H1 (cell line): ENCODE measurements around the gene ZNF101. TPM values are rescaled to one million over a fixed set of nuclear protein-coding genes. Genes with fewer than 3 reads are reported as not detected.
A peak's percentile ranks its signal among the peaks of the same experiment; 100 is the strongest.

ENCODE experiments used
- CTCF ChIA-PET: fragments of 300-600 bp; sonication (Branson Sonifier 250); formaldehyde crosslinking; loops from one replicate; lab custom pipeline; 2021; ENCODE audit not compliant: partially characterized antibody; lab: Charles Lee
- POLR2A ChIA-PET: fragments of 300-600 bp; sonication (Branson Sonifier 250); formaldehyde crosslinking; loops from one replicate; lab custom pipeline; 2021; ENCODE audit warnings: inconsistent platforms; ENCODE audit not compliant: partially characterized antibody; lab: Charles Lee
- DNase-seq, 2 experiments: peaks; one replicate each; pipeline versions ENCODE4 v3.0.0 to v3.0.0-alpha.2; 2010 to 2022; ENCODE audit warnings: low spot score in 2 of 2, low read depth in 1 of 2, mixed read lengths in 1 of 2
- FAIRE-seq: peaks from 2 replicates; lab custom pipeline; 2011; peaks lifted over from hg19 to GRCh38; lab: Jason Lieb, UNC
- H2AFZ ChIP-seq: 2 replicates; pipeline ENCODE4 v1.8.1; 2012; ENCODE audit warnings: low read length, inconsistent platforms
- H2AK5ac ChIP-seq: 2 replicates; pipeline ENCODE4 v1.6.1; 2013; ENCODE audit warnings: low read depth, low read length
- H2BK120ac ChIP-seq: replicated peaks from 2 replicates; pipeline ENCODE3; 2013; ENCODE audit warnings: low read depth, low read length, inconsistent platforms
- H2BK12ac ChIP-seq: 2 replicates; pipeline ENCODE4 v1.6.1; 2013; ENCODE audit warnings: low read depth, low read length
- H2BK15ac ChIP-seq: 2 replicates; pipeline ENCODE4 v1.6.1; 2013; ENCODE audit warnings: low read length
- H2BK20ac ChIP-seq: 2 replicates; pipeline ENCODE4 v1.6.1; 2013; ENCODE audit warnings: low read length
- H2BK5ac ChIP-seq: 2 replicates; pipeline ENCODE4 v1.6.1; 2013; ENCODE audit warnings: low read depth, low read length
- H3K14ac ChIP-seq: 2 replicates; pipeline ENCODE4 v1.6.1; 2013; ENCODE audit warnings: inconsistent platforms; ENCODE audit not compliant: insufficient read length
- H3K18ac ChIP-seq: 2 replicates; pipeline ENCODE4 v1.6.1; 2013; ENCODE audit warnings: low read length; ENCODE audit errors: extremely low read depth
- H3K23ac ChIP-seq: 2 replicates; pipeline ENCODE4 v1.6.1; 2013; ENCODE audit warnings: inconsistent platforms; ENCODE audit not compliant: insufficient read length
- H3K23me2 ChIP-seq: 2 replicates; pipeline ENCODE4 v1.6.1; 2013; ENCODE audit warnings: low read depth, low read length
- H3K27ac ChIP-seq: 2 replicates; pipeline ENCODE4 v1.6.1; 2011; ENCODE audit warnings: low read depth, low read length, inconsistent platforms
- H3K27me3 ChIP-seq, 4 experiments: replicated peaks in 1 of 4; 1 replicate in 1 of 4; 2 replicates in 3 of 4; pipeline versions ENCODE4 v1.6.1 to v1.8.1; 2011 to 2013; ENCODE audit warnings: low read length in 3 of 4, mild to moderate bottlenecking in 3 of 4, inconsistent platforms in 2 of 4, mixed read lengths in 2 of 4, moderate library complexity in 1 of 4; ENCODE audit not compliant: control insufficient read depth in 3 of 4, insufficient read depth in 3 of 4; ENCODE audit errors: extremely low read depth in 1 of 4
- H3K36me3 ChIP-seq, 4 experiments: 2 replicates each; pipeline versions ENCODE4 v1.6.1 to v1.8.1; 2011 to 2013; ENCODE audit warnings: mild to moderate bottlenecking in 4 of 4, low read length in 3 of 4, moderate library complexity in 2 of 4, control low read depth in 1 of 4, inconsistent platforms in 1 of 4; ENCODE audit not compliant: insufficient read depth in 4 of 4, control insufficient read depth in 2 of 4
- H3K4ac ChIP-seq: replicated peaks from 2 replicates; pipeline ENCODE3; 2013; ENCODE audit warnings: low read length, low read depth, mixed read lengths, inconsistent platforms; ENCODE audit not compliant: insufficient read length
- H3K4me1 ChIP-seq, 4 experiments: replicated peaks in 1 of 4; 1 replicate in 1 of 4; 2 replicates in 3 of 4; pipeline versions ENCODE4 v1.6.1 to v1.8.1; 2011 to 2013; ENCODE audit warnings: low read length in 3 of 4, inconsistent platforms in 2 of 4, mixed read lengths in 1 of 4; ENCODE audit not compliant: insufficient read depth in 4 of 4, control insufficient read depth in 3 of 4
- H3K4me2 ChIP-seq, 2 experiments: 2 replicates each; pipeline versions ENCODE4 v1.6.1 to v1.8.1; 2011 to 2013; ENCODE audit warnings: low read depth in 2 of 2, low read length in 2 of 2, control low read depth in 1 of 2, inconsistent platforms in 1 of 2, mild to moderate bottlenecking in 1 of 2; ENCODE audit not compliant: insufficient read depth in 1 of 2
- H3K4me3 ChIP-seq, 4 experiments: fragments of 200-600, 300-600 bp in 1 of 4; sonication (generic), shearing (Covaris generic), sonication (Bioruptor Twin) in 1 of 4; 2 replicates each; pipeline versions ENCODE4 v1.5.1 to v1.8.1; 2011 to 2016; ENCODE audit warnings: low read length in 4 of 4, low read depth in 3 of 4, control low read depth in 2 of 4, inconsistent platforms in 2 of 4, mild to moderate bottlenecking in 2 of 4, mixed read lengths in 1 of 4, moderate library complexity in 1 of 4; ENCODE audit not compliant: insufficient read depth in 2 of 4; ENCODE audit errors: extremely low read depth in 1 of 4
- H3K56ac ChIP-seq: replicated peaks from 2 replicates; pipeline ENCODE3; 2013; ENCODE audit warnings: low read depth, mild to moderate bottlenecking, mixed read lengths, low read length, inconsistent platforms; ENCODE audit not compliant: insufficient read length
- H3K79me1 ChIP-seq: 2 replicates; pipeline ENCODE4 v1.6.1; 2013; ENCODE audit warnings: low read depth, low read length, control low read depth
- H3K79me2 ChIP-seq, 2 experiments: 2 replicates each; pipeline versions ENCODE4 v1.6.1 to v1.8.1; 2012 to 2013; ENCODE audit warnings: low read length in 2 of 2, mild to moderate bottlenecking in 2 of 2, inconsistent platforms in 1 of 2; ENCODE audit not compliant: insufficient read depth in 2 of 2, control insufficient read depth in 1 of 2
- H3K9ac ChIP-seq, 4 experiments: replicated peaks in 1 of 4; 1 replicate in 1 of 4; 2 replicates in 3 of 4; pipeline versions ENCODE4 v1.6.1 to v1.8.1; 2011 to 2013; ENCODE audit warnings: low read depth in 3 of 4, low read length in 3 of 4, control low read depth in 2 of 4, mild to moderate bottlenecking in 2 of 4, moderate library complexity in 2 of 4, inconsistent platforms in 1 of 4; ENCODE audit errors: extremely low read depth in 1 of 4
- H3K9me3 ChIP-seq, 2 experiments: 2 replicates each; pipeline versions ENCODE4 v1.6.1 to v1.8.1; 2012 to 2013; ENCODE audit warnings: mild to moderate bottlenecking in 2 of 2, moderate library complexity in 2 of 2, control low read depth in 1 of 2, inconsistent platforms in 1 of 2, low read depth in 1 of 2, low read length in 1 of 2, mixed read lengths in 1 of 2; ENCODE audit not compliant: insufficient read depth in 2 of 2
- H4K20me1 ChIP-seq, 2 experiments: replicated peaks in 1 of 2; 2 replicates each; pipeline versions ENCODE3 to v1.8.1; 2011 to 2013; ENCODE audit warnings: inconsistent platforms in 2 of 2, low read length in 2 of 2, mild to moderate bottlenecking in 1 of 2; ENCODE audit not compliant: insufficient read depth in 2 of 2, control insufficient read depth in 1 of 2
- H4K5ac ChIP-seq: 2 replicates; pipeline ENCODE4 v1.6.1; 2013; ENCODE audit warnings: low read length, low read depth, mixed read lengths, inconsistent platforms; ENCODE audit not compliant: insufficient read length
- H4K8ac ChIP-seq: 2 replicates; pipeline ENCODE4 v1.8.0; 2013; ENCODE audit warnings: mild to moderate bottlenecking, moderate library complexity, low read length, inconsistent platforms; ENCODE audit not compliant: insufficient read depth; ENCODE audit errors: extremely low read depth
- H4K91ac ChIP-seq: replicated peaks from 2 replicates; pipeline ENCODE3; 2013; ENCODE audit warnings: low read length, mixed read lengths, inconsistent platforms; ENCODE audit not compliant: insufficient read length
- CEBPB ChIP-seq: IDR thresholded peaks from 2 replicates; pipeline ENCODE4 v1.6.1; 2012; ENCODE audit warnings: low read depth, low read length
- CTCF ChIP-seq, 3 experiments: IDR thresholded peaks; 1 replicate in 2 of 3; 2 replicates in 1 of 3; pipeline versions ENCODE4 v1.5.1 to v1.6.1; 2011; ENCODE audit warnings: low read length in 3 of 3, mild to moderate bottlenecking in 3 of 3, inconsistent platforms in 2 of 3, low read depth in 1 of 3, moderate library complexity in 1 of 3; ENCODE audit not compliant: insufficient read depth in 1 of 3; ENCODE audit errors: control extremely low read depth in 1 of 3
- HDAC2 ChIP-seq, 2 experiments: fragments of 300-600 bp in 1 of 2; sonication (generic) in 1 of 2; IDR thresholded peaks; 2 replicates each; pipeline ENCODE4 v1.6.1; 2011 to 2012; ENCODE audit warnings: low read depth in 2 of 2, low read length in 2 of 2, mild to moderate bottlenecking in 2 of 2, moderate library complexity in 2 of 2, borderline replicate concordance in 1 of 2, inconsistent platforms in 1 of 2
- HDAC6 ChIP-seq: IDR thresholded peaks from one replicate; pipeline ENCODE4 v1.7.1; 2012; ENCODE audit warnings: low read depth, mild to moderate bottlenecking, inconsistent platforms, low read length, moderate library complexity
- KDM5A ChIP-seq: fragments of 200-600 bp; IDR thresholded peaks from 2 replicates; pipeline ENCODE4 v1.7.1; 2012; ENCODE audit warnings: mild to moderate bottlenecking, low read length, inconsistent platforms, mixed read lengths
- NRF1 ChIP-seq: IDR thresholded peaks from 2 replicates; pipeline ENCODE4 v1.6.1; 2011; ENCODE audit warnings: mild to moderate bottlenecking, low read depth, low read length, improper control_type of control experiment
- SAP30 ChIP-seq: fragments of 300-600 bp; sonication (generic); IDR thresholded peaks from 2 replicates; pipeline ENCODE4 v1.7.1; 2012; ENCODE audit warnings: low read length, moderate library complexity, mild to moderate bottlenecking, inconsistent platforms; ENCODE audit not compliant: insufficient read depth, insufficient replicate concordance
- SRF ChIP-seq: IDR thresholded peaks from 2 replicates; pipeline ENCODE4 v1.6.1; 2011; ENCODE audit warnings: mild to moderate bottlenecking, low read depth, low read length, moderate library complexity
- WGBS, 2 experiments: shearing (Covaris generic) in 1 of 2; methylation state at CpG; one replicate each; pipeline versions ENCODE4 v1.1.6 to v1.1.7; 2013 to 2015; ENCODE audit warnings: low lambda C conversion rate in 2 of 2, mixed read lengths in 2 of 2, inconsistent platforms in 1 of 2, low coverage in 1 of 2, missing lambda C conversion rate in 1 of 2; ENCODE audit not compliant: insufficient replicate concordance in 2 of 2, insufficient coverage in 1 of 2, insufficient read length in 1 of 2; ENCODE audit errors: extremely low coverage in 1 of 2, missing lambda C conversion rate in 1 of 2; 5-methylcytosine and 5-hydroxymethylcytosine counted together
- polyA plus RNA-seq, 7 experiments: library from polyadenylated mRNA; depleted of rRNA in 3 of 7; stranded (reverse) in 5 of 7; unstranded in 2 of 7; fragments of >200 nt in 5 of 7; fragments of 200-250 nt in 2 of 7; gene quantifications; 1 replicate in 5 of 7; 2 replicates in 1 of 7; 4 replicates in 1 of 7; pipeline versions ENCODE4 v1.2.1 to v1.2.3, GENCODE V29; 2011 to 2013; ENCODE audit warnings: missing spikeins in 2 of 7, mixed read lengths in 2 of 7
- total RNA-seq: library from RNA; stranded (reverse); fragmentation: NEBNext Ultra II Directional; extraction: Animal tissue kit (Norgen Biotek cat#: 25700); gene quantifications from 2 replicates; pipeline ENCODE4 v1.2.1, GENCODE V29; 2021

ZNF101 gene
- total and polyA plus RNA-seq, 2 of the 8 experiments (the other 6 are each of a cell fraction or from before 2014, with no cell fraction given): 13.0 to 50.9 TPM

GRCh38 chr19:19661141-19661674 is 7.4 kb upstream of the ZNF101 start:
- Histone ChIP-seq H3K4ac (no peak overlapping the region), H3K79me2 (peaks cover 21 to 30% of the 10 kb centered on the region in 2 experiments), H3K56ac (no peak overlapping the region), H3K4me3 (no peak overlapping the region), H4K8ac (peak overlapping the region; percentile 41; the same call in 1 of the 2 replicates), H2BK120ac (no peak overlapping the region), H2BK20ac (no peak overlapping the region; the same call in 1 of the 2 replicates), H2BK15ac (no peak overlapping the region), H3K9ac (no peak overlapping the region), H2AFZ (no peak overlapping the region), H3K79me1 (peaks cover 16% of the 10 kb centered on the region), H3K23ac (no peak overlapping the region), H3K4me1 (peaks cover 3 to 11% (median 6%) of the 10 kb centered on the region in 4 experiments; a peak in 5 of 7 replicates), H3K4me2 (peak overlapping the region in 1 of 2 experiments; percentile 72; a peak in 1 of 4 replicates), H2AK5ac (no peak overlapping the region), H3K9me3 (no peaks in the 10 kb centered on the region), H4K5ac (no peak overlapping the region), H3K23me2 (no peaks in the 10 kb centered on the region), H4K20me1 (peaks cover 6 to 22% of the 10 kb centered on the region in 2 experiments), H3K27ac (no peak overlapping the region), H2BK12ac (no peak overlapping the region), H3K14ac (no peak overlapping the region), H3K36me3 (peaks cover 20 to 36% (median 27%) of the 10 kb centered on the region in 4 experiments), H3K18ac (no peak overlapping the region), H4K91ac (no peak overlapping the region), H2BK5ac (no peak overlapping the region), H3K27me3 (no peaks in the 10 kb centered on the region)
- WGBS, 2 experiments: 87% methylated on average over 6 of the region's 10 CpGs; no CpG with 5 or more reads in 1 of the 2 experiments
- peak in 1 of 2 experiments; percentile 32 for DNase-seq
- no peak for FAIRE-seq
- POLR2A ChIA-PET: interaction anchor here (0.8 to 2.4 kb wide), 5 partner anchors 9 to 296 kb away, joined by 3 to 20 read pairs (median 3); no protein-coding TSS in a partner anchor
- CTCF ChIA-PET: interaction anchor here (0.5 to 2.4 kb wide), 4 partner anchors 9 to 387 kb away, joined by 3 to 9 read pairs (median 4); no protein-coding TSS in a partner anchor
- TF ChIP-seq SAP30 (no peak), CTCF (IDR thresholded peaks at IDR 0.05; ENCODE audit: control extremely low read depth in 1 of 3, insufficient read depth in 1 of 3, low read depth in 1 of 3, low read length in 3 of 3) (no peak), HDAC2 (IDR thresholded peaks at IDR 0.05; ENCODE audit: borderline replicate concordance in 1 of 2, low read depth in 2 of 2, low read length in 2 of 2) (no peak), CEBPB (no peak), NRF1 (no peak), SRF (no peak), HDAC6 (no peak), KDM5A (no peak)
